SHP77 treated with DMSO at 0.1 percent for 48 hours (cell line): ENCODE data around the gene CTPS2.
"Not testable (repeated sequence)": the region's sequence is repeated elsewhere in the genome, so short reads cannot be mapped to it uniquely, and the experiment has no call there.

ENCODE experiments used
- DNase-seq: peaks from one replicate; lab custom pipeline; 2025; lab: John Stamatoyannopoulos, UW

CTPS2 gene, protein sequence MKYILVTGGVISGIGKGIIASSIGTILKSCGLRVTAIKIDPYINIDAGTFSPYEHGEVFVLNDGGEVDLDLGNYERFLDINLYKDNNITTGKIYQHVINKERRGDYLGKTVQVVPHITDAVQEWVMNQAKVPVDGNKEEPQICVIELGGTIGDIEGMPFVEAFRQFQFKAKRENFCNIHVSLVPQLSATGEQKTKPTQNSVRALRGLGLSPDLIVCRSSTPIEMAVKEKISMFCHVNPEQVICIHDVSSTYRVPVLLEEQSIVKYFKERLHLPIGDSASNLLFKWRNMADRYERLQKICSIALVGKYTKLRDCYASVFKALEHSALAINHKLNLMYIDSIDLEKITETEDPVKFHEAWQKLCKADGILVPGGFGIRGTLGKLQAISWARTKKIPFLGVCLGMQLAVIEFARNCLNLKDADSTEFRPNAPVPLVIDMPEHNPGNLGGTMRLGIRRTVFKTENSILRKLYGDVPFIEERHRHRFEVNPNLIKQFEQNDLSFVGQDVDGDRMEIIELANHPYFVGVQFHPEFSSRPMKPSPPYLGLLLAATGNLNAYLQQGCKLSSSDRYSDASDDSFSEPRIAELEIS

DNA sequence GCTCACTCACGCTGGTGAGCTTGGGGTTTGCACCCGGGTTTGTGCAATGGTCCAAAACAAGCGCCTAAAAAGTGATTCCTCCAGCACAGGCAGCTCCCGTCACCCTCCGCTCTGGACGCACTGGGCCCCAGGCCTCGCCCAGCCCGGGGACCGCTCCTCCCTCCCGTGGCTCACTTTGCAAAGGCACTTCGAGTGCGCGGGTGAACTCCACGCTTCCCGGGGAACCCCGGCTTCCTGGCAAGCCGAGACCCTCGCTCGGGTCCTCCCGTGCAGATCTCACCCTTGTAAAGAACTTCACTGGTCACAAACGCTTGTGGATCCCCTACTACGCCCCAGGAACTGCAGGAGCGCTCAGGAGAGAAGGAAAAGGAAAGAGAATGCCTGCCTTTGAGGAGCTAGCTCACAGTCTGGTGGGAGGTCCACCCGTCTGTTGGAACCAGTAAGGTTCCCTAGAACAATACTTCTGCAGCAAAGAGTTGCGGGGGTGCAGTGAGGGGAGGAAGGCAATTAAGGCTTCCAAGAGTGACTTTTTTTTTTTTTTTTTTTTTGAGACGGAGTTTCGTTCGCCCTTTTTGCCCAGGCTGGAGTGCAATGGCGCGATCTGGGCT, at the start of gene CTPS2:
Gene CTPS2 (minus strand): TSS at position 122 of the 608 bp plus-strand sequence. CDS start 9,767 bp downstream, outside the sequence.
- DNase-seq = no peak

DNA sequence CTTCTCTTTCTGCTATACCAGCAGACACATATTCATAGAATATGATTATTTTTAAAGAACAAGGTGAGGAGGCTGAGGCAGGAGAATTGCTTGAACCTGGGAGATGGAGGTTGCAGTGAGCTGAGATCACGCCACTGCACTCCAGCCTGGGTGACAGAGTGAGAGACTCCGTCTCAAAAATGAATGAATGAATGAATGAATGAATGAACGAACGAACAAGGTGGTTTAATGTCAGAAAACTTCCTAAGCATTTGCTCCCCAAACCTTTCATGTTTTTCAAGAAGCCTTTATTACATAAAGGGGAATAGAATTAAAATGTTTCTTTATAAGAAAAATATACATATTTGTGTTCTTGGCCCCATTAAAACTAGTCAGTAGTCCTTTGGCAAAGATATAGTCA, 49.0 kb upstream of the CTPS2 start:
- DNase-seq = not testable (repeated sequence)

DNA sequence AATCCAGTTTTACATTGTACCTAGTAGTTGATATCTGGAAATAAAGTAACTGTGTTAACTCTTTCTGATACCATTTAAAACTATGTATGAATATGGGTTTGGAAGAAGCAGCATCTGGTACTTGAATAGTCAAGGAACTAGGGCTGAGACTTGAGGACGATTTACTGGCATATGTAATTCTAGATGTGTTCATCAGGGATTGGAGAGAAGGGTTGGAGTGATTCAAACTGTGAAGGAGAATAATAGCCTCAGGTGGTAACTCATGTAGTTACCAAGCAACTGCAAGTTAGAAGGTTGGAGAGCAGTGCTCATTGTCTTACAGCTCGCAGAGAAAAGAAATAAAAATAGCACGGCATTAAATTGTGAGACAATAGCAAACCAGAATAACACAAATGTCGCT, 44.3 kb upstream of the CTPS2 start:
- no peak for DNase-seq

DNA sequence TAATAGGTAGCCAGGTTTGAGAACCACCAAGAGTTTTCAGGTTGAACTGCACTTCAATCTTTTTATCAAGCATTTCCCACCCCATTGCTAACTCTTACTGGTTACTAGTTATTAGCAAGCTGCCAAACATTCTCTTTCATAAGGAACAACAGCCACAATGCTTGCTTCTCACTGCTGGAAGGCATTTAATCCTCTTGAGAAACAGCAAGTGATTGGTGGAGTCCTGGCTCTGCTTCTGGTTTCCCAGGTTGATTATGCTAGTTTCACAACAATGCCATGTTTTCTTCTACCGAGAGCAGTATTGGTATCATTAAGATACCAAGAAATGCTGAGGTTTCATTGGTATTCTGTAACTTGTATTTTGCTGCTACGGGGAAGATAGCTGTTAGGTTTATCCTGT, 41.5 kb upstream of the CTPS2 start:
- no peak for DNase-seq

DNA sequence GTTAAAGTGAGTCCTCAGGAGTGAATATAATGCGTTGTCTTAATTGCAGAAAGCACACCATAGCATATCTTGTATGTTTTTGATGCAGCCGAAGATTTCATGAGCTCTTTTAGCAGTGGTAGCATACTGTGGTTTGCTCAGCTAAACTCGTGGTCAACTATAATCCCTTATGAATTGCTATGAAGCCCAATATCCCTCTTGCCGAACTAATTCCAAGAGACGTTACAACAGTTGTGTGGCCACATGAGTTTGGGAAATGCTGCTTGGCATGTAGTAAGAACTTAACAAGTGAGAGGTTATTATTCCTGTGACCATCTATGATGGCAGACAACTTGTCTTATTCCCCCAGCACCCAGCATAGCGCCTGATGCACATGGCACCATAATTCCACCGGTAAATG, 37.7 kb upstream of the CTPS2 start:
- DNase-seq = no peak

DNA sequence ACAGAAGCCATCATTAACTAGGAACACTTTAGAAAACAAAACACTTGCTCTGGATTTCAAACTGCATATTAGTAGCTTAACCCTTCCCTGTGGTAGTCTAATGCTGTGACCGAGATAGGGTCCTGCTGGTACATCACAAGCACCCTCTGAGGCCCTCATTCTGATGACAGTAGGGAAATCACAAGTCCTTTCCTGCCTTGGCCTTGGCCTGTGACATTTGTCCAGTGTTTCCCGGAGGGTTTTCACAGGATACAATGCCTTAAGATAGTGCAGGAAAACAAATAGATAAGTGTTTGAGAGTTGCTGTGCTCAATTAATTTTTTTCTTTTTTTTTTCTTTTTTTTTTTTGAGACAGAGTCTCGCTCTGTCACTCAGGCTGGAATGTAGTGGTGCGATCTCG, 36.0 kb upstream of the CTPS2 start:
- no peak for DNase-seq

DNA sequence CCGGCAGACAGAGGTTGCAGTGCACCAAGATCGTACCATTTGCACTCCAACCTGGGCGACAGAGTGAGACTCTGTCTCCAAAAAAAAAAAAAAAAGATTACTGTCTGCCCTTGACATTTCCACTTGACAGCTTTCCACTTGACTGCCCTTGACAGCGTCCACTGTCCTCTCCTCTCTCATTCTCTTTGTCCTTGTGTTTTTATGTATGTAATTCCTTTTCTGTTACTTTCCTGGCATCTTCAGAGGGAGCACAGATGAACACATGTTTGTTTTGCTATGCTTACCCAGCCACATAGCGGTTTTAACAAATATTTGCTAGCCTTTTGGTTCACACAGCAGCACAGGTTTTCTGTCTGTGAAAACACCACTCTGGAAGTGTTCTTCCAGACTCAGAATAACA, 33.2 kb upstream of the CTPS2 start:
- no peak for DNase-seq

DNA sequence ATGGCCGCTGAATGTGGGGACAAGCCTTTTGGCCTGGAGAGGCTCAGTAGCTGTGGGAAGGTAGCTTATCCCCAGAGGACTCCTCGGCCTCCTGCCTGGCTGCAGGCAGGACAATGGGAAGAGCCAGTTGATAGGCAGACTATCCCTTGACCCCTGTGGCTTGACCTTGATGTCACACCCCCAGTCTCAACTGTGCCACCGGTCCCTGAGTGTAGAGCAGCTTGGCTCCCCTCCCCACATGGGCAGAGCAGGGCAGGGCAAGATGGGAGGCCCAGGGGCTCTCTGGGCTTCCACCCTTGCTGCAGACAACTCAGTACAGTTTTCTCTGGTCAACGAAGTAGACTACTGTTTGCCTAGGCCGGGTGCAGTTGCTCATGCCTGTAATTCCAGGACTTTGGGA, 32.6 kb upstream of the CTPS2 start:
- no peak for DNase-seq

DNA sequence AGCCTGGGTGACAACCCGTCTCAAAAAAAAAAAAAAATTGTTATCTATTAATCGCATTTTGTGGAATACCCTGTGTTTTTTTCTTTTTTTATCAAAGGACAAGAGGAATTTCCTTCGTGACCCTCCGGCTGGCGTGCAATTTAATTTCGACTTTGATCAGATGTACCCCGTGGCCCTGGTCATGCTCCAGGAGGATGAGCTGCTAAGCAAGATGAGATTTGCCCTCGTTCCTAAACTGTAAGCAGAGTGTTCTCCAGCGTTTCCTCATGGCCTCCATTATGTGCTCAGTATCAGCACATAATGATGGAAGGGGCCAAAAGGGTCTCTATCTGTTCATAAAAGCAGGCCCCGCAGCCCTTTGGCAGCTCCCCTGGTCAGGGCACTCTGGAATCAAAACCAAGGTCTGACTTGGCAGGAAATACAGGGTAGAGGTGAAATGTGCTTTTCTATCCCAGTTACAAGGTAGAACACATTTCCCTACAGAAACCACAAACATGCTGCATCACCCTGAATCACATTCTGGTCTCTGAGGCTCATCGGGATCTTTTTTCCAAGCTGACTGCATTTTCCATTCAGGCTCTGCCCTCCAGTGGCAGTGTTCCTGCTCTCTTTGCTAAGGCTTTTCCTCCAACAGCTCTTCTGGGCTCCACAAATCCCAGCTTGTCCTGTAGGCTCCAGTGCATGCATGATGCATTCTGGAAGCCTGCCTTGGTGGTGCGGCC, 31.3 kb upstream of the CTPS2 start:
- DNase-seq = no peak

DNA sequence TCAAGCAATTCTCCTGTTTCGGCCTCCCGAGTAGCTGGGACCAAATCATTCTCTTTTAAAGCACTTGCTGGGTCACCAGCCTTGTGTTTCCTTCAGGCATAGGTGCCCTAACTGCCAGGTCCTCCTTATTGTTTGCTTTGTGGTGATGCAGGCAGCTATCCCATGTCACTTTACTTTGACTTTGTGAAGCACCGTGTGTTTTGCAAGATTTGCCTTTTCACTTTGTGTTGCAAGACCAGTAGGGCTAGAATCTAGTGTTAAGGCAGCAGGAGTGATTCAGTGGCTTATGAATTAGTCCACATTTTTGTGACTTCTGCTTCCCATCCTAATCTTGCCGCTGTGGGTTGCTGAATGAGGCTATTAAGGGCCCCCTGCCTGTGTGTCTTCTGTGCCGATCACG, 27.1 kb upstream of the CTPS2 start:
- no peak for DNase-seq

DNA sequence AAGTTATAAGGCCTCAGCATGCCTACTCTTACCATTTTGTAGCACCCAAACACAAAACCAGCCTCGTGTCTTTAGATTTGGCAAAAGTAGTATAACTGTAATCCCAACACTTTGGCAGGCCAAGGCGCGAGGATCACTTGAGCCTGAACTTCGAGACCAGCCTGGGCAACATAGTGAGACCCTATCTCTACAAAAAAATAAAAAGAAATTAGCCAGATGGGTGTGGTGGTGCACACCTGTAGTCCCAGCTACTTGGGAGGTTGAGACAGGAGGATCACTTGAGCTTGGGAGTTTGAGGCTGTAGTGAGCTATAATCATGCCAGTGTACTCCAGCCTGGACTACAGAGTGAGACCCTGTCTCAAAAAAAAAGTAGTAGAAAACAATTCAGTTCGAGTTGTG, 24.6 kb upstream of the CTPS2 start:
- no peak for DNase-seq

DNA sequence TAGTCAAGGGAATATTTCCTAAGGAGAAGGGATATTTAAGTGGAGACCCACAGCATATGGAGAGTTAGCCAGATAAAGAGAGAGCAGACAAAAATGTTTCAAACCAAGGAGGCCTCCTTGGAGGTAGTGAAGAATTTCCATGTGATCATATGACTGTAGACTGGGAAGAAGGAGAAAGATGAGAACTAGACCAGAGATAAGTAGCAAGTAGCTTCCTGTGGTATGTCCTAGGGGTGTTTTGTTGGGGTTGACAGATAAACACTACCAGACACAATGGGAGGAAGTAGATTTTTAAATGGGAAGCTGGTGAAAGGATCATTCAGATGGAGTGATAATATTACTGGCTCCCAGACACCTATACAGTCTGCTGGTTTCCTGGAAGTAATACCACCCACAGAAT, 20.5 kb upstream of the CTPS2 start:
- no peak for DNase-seq

DNA sequence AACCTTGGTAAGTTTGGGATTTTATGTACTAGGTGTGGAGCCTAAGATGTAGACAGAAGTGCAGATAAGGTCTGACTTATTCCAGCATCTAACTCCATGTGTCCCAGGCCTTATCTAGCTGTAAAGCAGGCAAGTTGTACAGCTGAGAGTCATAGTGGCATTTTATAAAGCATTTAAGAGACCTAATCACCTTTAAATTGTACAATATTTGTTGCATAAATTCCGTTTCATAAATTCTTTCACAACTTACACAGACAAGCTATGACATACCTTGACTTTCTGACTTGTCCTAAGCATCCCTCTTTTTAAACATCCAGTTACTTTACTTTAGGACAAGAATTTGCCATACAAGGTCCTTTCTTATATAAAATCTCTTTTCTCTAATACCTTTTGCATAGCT, 18.0 kb upstream of the CTPS2 start:
- no peak for DNase-seq

DNA sequence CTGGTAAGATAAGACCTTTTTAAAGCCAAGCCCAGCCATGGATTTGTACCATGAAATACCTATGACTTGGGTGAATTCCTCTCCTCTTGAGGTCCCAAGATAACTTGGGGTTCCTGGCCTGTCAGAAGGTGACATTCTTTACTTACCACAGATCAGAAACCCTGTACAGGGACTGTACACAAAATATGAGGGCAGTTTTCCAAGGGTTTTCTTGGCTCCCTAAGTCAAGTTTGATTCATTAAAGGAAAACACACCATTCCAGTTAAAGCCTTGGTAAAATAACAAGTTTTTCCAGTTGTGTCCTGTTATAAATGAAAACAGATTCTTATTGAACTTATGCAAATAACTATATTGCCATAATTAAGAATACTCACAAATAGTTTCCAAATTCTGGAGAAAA, 15.2 kb upstream of the CTPS2 start:
- no peak for DNase-seq

DNA sequence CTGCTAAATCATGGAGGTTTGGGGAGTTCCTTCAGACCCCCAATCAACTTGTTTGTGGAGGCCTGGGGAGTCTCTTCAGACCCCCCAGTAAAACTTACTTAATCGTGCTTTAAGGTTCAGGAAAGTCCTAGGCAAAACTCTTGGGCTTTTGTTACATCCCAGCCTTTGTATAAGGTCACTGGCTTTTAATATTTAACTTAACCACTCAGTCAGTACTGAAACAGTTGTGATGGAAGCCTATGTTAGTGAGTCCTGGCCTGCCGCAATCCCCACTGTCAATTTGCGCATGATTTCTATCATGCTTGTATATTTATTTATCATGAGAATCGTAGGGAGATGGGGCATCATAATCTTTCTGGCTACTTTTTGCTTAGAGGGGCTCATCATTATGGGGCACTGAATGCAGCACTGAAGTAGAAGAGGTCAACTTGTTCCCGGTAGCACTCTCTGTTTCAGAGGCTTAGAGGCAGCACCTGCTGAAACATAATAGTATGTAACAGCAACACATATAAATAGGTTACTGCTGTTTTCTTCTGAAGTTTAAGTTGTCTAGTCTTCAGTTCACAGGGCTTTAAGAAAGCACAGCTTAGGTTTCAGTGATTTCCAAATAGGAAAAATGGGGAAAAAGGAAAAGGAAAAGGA, 14.0 kb upstream of the CTPS2 start:
- DNase-seq = not testable (repeated sequence)

DNA sequence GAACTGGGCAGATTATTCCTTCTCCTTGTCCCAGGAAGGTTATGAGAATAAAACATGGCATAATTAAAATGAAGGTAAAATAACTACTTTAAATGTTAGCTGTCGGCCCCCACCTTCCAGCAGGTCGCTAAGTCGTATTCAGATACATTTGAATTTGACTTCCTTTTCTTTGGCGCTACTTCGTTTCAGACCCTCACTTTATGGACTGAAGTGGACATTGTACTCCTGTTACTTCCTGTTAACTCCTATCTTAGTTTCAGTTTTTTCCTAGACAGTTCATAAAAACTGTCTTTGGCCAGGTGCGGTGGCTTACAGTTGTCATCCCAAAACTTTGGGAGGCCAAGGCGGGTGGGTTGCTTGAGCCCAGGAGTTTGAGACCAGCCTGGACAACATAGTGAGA, 12.6 kb upstream of the CTPS2 start:
- DNase-seq = no peak

DNA sequence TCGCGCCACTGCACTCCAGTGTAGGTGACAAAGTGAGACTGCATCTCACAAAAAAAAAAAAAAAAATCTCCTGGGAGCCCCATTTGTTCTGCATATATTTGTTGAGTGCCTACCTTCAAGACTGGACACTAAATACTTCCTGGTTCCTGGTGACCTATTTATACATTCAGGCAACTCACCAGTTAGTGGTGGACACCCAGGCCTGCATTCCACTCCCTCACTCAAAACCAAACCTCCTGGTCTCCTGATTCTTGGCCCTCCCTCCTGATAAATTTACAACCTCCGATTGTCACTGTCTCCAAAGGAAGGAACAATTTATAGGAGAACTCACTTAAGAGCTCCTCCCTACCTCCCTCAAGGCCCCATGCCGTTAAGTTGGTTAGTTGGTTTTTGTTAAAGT, 10.0 kb upstream of the CTPS2 start:
- DNase-seq = no peak

DNA sequence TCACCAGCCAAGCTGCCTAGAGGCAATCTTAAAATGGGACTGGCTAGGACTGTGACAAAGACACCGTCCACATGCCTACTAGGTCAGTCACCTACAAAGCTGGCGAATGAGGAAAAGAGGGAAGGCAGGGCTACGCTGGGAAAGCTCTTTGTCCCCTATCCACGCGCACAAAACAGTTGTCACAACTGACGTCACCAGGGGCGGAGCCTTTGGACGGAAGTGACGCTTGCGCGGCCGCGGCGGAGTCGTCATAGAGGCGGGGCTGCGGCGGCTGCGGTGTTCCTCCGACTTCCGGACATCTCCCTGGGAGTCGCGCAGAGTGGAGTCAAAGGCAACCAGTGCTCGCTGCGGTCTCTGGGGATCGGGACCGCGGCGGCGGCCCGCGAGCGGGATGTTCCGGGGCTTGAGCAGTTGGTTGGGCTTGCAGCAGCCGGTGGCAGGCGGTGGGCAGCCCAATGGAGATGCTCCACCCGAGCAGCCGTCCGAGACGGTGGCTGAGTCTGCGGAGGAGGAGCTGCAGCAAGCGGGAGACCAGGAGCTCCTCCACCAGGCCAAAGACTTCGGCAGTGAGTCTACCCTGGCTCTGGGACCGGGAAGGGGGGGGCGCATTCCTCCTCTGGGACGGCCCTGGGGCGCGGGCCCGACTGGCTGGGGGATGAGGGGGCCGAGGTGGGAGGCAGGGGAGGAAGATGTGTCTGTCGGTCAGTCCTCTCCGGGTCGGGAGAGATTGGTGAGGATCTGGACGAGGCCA, 7.0 kb upstream of the CTPS2 start, which contains the start of gene SYAP1:
Gene SYAP1 (plus strand): TSS at position 279 of the 751 bp plus-strand sequence. CDS start 113 bp downstream, at position 392.
- peak; percentile 80 for DNase-seq

DNA sequence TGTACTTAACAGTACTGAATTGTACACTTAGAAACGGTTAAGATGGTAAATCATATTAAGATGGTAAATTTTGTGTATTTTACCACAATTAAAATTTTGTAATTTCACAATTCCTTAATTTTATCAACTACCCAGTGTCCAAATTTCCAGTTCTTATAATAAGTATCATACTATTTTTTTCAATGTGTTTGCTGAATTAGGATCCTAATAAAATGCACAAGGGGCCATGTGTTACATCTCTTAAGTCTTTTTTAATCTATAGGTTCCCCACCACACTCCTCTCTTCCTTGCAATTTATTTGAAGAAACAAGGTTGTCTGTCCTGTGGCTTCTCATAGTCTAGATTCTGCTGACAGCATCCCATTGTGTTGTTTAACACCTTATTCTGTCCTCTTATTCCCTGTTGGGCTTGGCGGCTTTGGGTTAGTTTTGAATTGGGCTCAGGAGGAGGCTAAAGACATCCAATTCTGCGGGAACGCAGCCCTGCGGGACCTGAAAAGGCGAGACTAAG, 6.4 kb upstream of the CTPS2 start:
- DNase-seq = no peak

DNA sequence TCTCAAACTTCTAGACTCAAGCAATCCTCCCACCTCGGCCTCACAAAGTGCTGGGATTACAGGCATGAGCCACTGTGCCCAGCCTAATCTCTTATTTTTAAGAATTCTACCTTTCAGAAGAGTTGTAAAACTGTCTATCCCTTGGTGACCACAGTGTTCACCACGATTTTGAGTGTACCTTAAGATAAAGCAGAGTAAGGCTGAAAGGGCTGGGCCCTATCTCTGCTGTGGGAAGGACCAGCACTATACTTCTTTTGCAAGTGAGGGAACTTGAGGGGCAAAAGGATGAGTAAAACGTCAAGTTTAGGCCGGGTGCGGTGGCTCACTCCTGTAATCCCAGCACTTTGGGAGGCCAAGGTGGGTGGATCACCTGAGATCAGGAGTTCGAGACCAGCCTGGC, 4.0 kb upstream of the CTPS2 start:
- DNase-seq = not testable (repeated sequence)

DNA sequence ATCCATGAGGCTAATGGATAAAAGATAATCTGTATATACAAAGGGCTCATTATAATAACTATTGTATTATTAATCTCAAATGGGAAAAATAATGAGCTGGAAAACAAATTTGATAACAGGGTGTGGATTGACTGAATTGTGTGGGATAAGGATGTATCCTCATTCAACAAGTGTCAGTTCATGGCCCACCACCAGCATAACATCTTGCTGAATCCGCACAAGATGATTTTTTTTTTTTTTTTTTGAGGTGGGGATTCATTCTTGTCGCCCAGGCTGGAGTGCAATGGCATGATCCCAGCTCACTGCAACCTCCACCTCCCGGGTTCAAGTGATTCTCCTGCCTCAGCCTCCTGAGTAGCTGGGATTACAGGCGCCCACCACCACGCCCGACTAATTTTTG, 3.2 kb upstream of the CTPS2 start:
- not testable (repeated sequence) for DNase-seq
